ENCODE data around the gene LRRC2.

Gene LRRC2

DNA sequence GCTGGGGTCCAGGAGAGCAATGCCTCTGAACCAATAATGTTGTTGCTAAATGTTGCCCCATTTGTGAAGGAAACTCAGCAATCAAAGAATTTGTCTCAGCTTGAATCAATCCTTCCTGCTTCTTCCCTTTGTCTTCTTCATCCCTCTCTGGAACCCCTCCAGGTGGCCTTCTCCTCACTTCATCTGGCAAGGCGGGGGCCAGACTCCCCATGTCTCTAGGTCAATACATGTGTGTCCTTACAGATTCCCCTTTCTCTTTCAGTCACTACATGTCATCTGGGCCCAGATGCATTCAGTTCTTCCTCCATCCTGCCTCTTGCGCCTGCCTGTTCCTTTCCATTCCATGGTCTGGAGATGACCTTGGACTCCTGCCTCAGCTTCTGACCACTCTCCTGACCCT, 93.4 kb downstream of the LRRC2 start:
- TF ChIP-seq, protein P1, sequence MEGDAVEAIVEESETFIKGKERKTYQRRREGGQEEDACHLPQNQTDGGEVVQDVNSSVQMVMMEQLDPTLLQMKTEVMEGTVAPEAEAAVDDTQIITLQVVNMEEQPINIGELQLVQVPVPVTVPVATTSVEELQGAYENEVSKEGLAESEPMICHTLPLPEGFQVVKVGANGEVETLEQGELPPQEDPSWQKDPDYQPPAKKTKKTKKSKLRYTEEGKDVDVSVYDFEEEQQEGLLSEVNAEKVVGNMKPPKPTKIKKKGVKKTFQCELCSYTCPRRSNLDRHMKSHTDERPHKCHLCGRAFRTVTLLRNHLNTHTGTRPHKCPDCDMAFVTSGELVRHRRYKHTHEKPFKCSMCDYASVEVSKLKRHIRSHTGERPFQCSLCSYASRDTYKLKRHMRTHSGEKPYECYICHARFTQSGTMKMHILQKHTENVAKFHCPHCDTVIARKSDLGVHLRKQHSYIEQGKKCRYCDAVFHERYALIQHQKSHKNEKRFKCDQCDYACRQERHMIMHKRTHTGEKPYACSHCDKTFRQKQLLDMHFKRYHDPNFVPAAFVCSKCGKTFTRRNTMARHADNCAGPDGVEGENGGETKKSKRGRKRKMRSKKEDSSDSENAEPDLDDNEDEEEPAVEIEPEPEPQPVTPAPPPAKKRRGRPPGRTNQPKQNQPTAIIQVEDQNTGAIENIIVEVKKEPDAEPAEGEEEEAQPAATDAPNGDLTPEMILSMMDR (conservative IDR thresholded peaks at IDR 0.05; ENCODE audit: low read length) = no peak
- no peak overlapping the region for H3K4me3 ChIP-seq (ENCODE audit: low read length)
- no peak for DNase-seq (ENCODE audit: low read depth)

DNA sequence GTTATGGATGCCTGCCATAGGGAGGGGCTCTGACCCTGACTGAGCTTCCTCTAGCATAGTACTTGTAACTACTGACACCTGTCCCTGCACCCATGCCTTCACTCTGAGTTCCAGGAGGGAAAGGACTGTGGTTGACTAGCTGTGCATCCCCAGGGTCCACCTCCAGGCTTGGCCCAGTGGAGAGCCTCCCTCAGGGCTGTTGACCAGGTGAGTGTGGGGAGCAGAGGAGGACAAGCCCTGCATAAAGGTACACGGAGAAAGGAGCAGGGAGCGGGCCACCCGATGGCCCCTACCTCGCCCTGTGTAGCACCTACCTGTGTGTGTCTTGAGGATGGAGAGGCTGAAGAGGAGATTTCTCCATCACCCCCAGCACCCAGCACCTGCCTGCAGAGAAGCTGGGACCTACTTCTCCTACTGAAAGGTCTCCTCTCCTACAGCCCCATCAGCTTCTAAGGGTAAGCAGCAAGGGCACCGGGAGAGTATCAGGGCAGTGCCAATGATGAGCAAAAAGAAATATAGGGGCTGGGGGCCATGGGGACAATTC, 94.7 kb downstream of the LRRC2 start:
- no peak for DNase-seq (ENCODE audit: low read depth)
- no peak overlapping the region for H3K4me3 ChIP-seq (ENCODE audit: low read length)
- TF ChIP-seq, protein P1 (conservative IDR thresholded peaks at IDR 0.05; ENCODE audit: low read length) = no peak

DNA sequence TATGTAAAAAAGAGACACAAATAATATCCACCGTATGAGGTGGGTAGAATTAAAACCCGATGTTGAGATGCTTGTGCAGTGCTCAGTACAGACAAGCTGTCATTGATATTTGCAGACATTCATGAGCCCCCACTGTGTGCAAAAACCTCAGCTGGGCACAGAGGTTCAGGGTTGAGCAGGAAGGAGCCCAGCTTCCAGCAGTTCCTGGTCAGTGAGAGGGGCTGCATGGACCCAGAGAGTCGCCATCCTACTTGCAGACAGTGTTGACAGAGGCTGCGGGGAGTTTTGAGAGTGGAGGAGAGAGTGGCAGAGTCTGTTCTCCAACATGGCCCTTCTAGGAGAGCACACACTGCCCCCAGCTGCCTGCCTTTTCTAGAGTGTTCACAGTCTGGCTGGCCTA, 95.3 kb downstream of the LRRC2 start:
- H3K4me3 ChIP-seq (ENCODE audit: low read length) = no peak overlapping the region
- TF ChIP-seq, protein P1 (conservative IDR thresholded peaks at IDR 0.05; ENCODE audit: low read length) = no peak
- no peak for DNase-seq (ENCODE audit: low read depth)

DNA sequence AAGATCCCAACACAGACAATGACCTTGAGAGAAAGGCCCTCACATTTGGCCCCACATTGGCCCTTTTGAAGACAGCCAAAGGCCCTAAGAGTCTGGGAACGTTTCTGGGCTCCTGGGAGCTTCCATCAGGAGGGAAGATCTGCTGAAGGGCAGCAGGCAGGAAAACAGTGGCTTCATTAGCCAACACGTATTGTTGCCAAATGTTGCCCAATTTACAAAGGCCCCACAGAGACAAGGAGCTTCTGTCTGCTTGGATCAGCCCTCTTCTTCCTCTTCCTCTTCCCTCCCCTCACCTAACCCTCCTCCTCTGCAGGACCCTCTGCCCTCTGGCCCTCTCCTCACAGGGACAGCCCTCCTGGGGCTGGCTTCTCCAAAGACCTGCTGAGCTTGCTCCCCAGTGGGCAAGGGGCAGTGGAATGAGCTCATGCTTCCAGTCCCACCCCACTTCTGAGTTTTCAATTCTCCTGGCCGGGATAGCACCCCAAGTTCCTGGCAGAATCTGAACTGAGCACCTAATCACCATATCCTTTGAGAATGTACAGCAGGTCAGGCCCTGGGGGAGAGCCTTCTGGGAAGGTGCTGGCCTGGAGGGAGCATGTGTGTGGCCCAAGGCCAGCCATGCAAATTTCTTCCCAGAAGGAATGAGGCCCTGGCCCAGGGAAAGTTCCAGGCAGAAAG, 96.3 kb downstream of the LRRC2 start:
- TF ChIP-seq, protein P1 (conservative IDR thresholded peaks at IDR 0.05; ENCODE audit: low read length) = no peak
- peak; percentile 11 for DNase-seq (ENCODE audit: low read depth)

DNA sequence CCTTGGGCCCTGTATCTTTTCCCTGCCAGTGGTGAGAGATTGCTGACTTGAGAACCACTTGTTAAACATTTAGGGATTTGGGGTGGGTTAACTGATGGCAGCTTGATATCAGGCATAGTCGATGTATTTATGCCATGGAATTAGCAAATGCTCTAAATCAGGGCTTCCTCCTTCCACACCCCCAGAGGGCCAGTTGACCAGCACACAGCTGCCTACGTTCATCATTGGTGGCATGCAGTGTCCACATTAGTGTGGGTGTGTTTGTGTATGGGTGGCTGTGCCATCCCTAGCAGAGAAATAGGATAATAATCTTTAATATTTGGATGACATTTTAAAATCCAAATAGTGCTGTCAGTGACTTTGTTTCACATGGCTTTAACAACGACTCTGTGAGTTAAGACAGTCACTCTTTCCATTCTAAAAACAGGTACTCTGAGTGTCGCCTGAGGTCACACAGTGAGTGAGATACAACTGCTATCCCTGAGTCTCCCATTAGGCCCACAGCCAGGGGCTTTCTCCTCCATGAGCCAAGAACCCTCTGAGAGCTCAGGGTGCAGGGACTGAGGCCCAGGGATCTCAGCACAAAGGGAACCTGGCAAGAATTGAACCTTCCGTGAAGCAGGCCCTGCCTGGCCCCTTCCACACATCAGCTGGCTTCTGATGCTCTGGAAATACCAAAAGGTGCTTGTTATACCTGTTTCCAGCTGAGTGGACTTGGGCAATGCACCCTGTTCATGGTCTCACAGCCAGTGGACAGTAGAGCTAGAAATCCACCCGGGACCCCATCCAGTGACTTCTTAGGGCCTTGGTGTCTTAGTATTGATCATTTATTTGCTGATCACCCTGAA, 97.1 kb downstream of the LRRC2 start:
- TF ChIP-seq, protein P1 (conservative IDR thresholded peaks at IDR 0.05; ENCODE audit: low read length) = no peak
- DNase-seq (ENCODE audit: low read depth) = no peak

More for the DNA sequence above, 96.3 kb downstream of the LRRC2 start:
- no peak overlapping the region for H3K4me3 ChIP-seq (ENCODE audit: low read length)

DNA sequence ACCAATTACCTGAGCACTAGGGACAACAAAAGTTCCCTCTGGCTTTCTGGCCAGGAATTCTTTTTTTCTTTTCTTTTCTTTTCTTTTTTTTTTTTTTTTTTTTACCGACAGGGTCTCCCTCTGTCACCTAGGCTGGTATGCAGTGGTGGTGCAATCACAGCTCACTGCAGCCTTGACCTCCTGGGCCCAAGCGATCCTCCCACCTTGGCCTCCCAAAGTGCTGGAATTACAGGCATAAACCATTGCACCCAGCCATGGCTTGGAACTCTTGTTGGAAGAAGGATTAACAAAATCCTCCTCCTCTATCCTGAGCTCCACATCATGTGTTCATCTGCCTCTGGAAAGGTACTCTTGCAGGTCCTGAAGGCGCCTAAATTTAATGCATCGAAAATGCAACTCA, 98.5 kb downstream of the LRRC2 start:
- H3K4me3 ChIP-seq (ENCODE audit: low read length) = no peak overlapping the region
- TF ChIP-seq, protein P1 (conservative IDR thresholded peaks at IDR 0.05; ENCODE audit: low read length) = no peak
- DNase-seq (ENCODE audit: low read depth) = no peak

More for the DNA sequence above, 97.1 kb downstream of the LRRC2 start:
- no peak overlapping the region for H3K4me3 ChIP-seq (ENCODE audit: low read length)
